ENCODE results near the gene SETBP1. TPM values are rescaled to one million over a fixed set of nuclear protein-coding genes. Genes with fewer than 3 reads are reported as not detected.

The SETBP1 gene
- total and polyA plus RNA-seq, 2 of the 8 experiments (the other 6 are each of a cell fraction or from before 2014, with no cell fraction given): 2.0 to 6.5 TPM

DNA sequence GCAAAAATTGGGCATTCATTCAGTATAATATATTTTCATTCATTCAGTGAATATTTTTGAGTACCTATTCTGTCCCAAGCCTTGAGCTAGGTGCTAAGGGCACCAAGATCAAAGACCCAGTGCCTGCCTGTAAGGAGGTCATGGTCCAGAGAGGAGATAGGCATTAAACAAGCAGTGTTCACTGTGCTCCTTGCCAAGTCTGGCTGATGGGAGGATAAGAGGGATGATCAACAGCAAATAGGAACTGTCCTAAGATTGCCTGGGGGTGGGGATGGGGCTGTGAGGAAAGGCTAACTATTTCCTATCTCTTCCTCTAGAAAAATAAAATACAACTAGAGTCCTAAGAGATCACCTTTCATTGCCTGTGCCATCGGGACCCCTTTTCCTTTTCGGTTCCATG is 60.4 kb downstream of the SETBP1 start (continued):
- no peak for TF ChIP-seq SP2 (IDR thresholded peaks at IDR 0.05; ENCODE audit: low read length)
- TF ChIP-seq, protein P1, sequence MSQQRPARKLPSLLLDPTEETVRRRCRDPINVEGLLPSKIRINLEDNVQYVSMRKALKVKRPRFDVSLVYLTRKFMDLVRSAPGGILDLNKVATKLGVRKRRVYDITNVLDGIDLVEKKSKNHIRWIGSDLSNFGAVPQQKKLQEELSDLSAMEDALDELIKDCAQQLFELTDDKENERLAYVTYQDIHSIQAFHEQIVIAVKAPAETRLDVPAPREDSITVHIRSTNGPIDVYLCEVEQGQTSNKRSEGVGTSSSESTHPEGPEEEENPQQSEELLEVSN (IDR thresholded peaks at IDR 0.05): no peak
- no peak for TF ChIP-seq CHD2 (IDR thresholded peaks at IDR 0.05; ENCODE audit: low read length)
- TF ChIP-seq CBX5 (IDR thresholded peaks at IDR 0.05; ENCODE audit: low read depth, low read length): no peak
- TF ChIP-seq CBX8 (IDR thresholded peaks at IDR 0.05; ENCODE audit: borderline replicate concordance, low read depth, low read length): no peak
- no peak for TF ChIP-seq YY1 (IDR thresholded peaks at IDR 0.05; ENCODE audit: low read depth, low read length)

Measured in H1 (cell line).